GM21737 (cell line): Measurements from ENCODE around the gene PIGU.
"Not testable (repeated sequence)": the region's sequence is repeated elsewhere in the genome, so short reads cannot be mapped to it uniquely, and the experiment has no call there.

Source experiments
- ATAC-seq: cut with Tn5 transposase; IDR thresholded peaks from one replicate; pipeline ENCODE4 v1.9.1; 2021; ENCODE audit warnings: mild to moderate bottlenecking, moderate library complexity; ENCODE audit not compliant: unreplicated experiment

Gene PIGU, protein sequence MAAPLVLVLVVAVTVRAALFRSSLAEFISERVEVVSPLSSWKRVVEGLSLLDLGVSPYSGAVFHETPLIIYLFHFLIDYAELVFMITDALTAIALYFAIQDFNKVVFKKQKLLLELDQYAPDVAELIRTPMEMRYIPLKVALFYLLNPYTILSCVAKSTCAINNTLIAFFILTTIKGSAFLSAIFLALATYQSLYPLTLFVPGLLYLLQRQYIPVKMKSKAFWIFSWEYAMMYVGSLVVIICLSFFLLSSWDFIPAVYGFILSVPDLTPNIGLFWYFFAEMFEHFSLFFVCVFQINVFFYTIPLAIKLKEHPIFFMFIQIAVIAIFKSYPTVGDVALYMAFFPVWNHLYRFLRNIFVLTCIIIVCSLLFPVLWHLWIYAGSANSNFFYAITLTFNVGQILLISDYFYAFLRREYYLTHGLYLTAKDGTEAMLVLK

GRCh38 chr20:34676642-34677373 is at the start of gene PIGU:
Gene PIGU, minus strand, starts transcription at chr20:34677092. Its CDS starts 7 bp downstream, at chr20:34677085.
- ATAC-seq: peak; percentile 96

- ATAC-seq: no peak
These were observed 47.3 kb upstream of the PIGU start for GRCh38 chr20:34724172-34724571.

DNA sequence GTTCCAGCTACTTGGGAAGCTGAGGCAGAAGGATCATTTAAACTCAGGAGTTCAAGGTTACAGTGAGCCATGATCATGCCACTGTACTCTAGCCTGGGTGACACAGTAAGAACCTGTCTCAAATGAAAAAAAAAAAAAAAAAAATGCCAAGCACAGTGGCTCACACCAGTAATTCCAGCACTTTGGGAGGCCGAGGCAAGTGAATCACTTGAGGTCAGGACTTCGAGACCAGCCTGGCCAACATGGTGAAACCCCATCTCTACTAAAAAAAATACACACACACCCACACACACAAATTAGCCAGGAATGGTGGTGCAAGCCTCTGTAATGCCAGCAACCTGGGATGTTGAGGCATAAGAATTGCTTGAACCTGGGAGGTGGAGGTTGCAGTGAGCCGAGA is 45.7 kb upstream of the PIGU start:
- not testable (repeated sequence) for ATAC-seq

DNA sequence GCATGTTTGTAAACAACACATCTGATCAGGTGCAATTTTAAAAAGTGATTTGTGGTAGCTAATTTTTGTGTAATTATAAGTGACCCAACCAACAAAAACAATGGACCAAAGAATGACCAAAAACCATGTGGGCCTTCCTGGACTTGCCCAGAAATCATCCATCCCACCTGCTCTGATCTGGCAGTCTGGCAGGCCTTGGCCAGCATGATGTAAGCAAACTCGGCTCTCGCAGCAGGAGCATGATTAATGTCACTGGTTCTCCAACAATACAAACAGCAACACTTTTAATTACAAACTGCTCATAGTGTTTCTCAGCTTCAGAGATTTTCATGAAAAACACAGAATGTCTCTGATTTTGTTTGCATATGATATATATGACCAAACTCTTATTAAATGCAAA is 43.4 kb upstream of the PIGU start:
- no peak for ATAC-seq

- ATAC-seq: peak; percentile 85
These were observed 42.5 kb upstream of the PIGU start for GRCh38 chr20:34719242-34720017.

DNA sequence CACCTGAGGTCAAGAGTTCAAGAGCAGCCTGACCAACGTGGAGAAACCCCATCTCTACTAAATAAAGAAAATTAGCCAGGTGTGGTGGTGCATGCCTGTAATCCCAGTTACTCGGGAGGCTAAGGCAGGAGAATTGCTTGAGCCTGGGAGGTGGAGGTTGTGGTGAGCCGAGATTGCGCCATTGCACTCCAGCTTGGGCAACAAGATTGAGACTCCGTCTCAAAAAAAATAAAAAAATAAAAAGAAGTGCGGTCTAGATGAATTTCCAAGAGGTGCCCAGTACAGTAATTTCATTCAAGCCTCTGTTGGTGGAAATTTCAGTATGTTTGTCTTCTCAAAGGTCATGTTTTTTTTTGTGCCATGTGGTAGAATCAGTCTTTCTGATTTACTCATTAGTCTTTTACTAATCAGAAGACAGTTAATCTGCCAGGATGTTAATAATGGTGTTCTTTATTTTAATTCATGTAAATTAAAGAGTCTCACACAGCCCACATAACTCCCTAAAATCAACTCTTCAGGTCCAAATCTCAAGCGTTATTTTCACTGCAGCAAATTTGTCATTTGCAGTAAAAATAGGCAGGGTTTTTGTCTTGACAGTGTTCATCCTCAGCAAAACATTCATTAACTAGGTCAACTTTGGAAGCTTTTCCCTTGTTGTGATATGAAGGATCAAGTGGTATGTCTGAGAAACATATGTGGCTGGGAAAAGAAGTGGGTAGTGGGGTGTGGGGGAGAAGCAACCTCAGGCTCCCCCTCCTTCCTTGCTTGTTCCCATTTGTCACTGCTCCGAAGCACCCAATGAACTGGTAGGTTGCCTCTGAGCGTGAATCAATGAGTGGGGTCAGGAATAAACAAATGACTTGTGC is 40.6 kb upstream of the PIGU start:
- no peak for ATAC-seq

GRCh38 chr20:34716921-34717229 is 40.0 kb upstream of the PIGU start:
- no peak for ATAC-seq

DNA sequence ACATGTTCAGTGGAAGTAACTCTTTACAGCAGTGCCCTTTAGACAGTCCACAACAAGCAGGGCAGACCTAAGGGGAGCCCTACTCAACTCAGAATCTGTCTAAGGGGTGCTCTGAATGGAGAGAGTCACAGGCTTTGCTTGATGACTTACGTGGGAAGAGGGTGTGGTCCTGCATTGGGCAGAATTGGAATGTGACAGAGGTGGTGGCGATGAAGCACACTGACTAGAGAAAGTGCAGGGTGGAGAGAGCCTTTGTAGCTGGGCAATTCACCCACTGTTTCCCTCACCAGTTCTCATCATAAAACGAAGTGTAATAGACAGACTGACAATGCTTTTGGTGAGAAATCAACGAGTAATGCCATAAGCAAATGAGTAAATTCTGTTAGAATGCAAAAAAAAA is 38.5 kb upstream of the PIGU start:
- no peak for ATAC-seq

- ATAC-seq: not testable (repeated sequence)
These were observed 37.1 kb upstream of the PIGU start for GRCh38 chr20:34713944-34714515.

GRCh38 chr20:34713194-34713943 is 36.5 kb upstream of the PIGU start:
- no peak for ATAC-seq

DNA sequence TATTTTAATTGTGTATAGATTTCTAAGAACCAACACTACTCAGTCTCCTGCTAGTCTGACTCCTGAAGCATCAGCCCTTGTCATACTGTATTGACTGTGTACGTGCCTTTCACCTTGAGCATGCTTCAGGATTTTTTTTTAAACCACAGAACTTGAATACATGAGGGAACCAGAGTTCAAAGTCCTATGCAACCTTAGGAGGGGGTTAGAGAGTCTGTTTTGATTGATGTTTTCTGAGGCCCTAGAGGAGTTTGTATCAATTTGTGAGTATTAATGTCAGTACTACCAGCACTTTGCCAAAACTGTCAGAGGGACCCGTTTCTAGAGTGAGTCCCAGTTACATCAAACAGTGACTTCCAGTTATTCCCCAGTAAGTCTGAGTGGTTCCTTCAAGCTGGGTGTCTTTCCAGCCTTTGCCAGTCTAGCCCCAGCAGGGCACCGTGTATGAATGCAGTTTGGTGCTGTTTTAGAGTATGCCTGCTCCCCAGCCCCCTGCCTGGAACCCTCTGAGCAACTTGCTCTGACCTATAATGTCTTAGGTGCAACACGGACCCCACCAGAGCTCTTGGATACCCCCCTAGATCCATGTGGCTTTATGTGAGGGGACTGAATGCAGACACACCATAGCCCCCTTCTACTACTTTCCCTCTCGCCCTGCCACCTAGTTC is 35.8 kb upstream of the PIGU start:
- ATAC-seq: no peak

DNA sequence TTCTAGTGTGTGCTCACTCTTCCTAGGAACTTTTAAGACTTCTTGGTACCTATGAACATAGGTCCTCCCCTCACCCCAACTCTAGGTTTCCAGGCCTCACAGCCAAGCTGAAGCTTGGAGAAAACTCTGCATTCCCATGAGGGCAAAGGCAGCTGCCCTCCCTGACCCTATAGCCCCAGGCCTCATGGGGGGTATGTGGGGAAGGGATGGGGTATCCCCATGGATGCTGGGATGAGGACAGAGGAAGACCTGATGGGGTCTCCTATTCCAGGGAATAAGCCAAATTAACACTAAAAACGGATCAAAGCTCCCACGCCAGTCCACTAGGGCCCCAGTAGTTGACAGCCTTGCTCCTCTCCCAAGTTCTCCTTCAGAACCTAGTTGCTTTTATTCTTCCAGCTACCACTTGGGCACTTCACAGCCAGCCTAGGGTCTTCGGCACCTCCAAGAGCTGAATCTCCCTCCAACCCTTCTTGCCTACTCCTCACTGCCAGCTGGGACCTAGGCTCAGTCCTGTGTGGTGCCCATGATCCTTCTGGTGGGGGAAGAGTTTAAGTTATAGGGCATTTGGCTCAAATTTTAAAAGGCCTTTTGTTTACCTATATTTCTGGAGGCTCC is 35.0 kb upstream of the PIGU start:
- ATAC-seq: no peak

DNA sequence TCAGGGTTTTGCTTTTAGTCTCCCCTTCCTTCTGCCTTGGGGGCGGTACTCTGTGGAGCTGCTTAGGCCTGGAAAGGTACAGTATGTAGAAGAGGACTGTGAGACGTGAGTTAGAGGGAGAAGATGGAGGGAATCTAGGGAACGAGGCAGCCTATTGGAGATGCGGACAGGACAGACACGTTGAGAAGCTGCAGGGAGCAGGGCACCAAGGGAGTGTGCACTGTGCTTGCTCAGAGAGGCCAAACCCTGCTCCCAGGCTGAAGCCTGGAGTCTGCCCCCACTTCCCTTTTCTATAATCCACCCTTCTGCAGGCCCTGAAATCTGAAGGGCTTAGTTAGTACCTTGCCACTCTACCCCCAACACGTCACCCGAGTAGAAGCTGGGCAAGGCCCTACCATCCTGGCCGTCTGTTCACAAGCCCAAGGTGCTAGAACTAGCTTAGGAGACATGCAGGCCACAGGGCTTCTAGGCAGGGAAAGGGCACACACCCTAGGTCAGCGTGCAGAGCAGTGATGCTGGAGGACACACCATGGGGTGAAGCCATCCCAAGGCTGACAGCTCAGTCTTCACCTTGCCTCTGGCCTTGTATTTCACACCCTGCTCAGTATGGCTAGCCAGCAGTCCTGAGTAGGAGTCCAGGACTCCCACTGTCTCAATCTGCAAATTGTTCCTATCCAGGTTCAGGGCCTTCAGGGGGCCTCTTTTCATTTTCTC is 34.1 kb upstream of the PIGU start:
- no peak for ATAC-seq

GRCh38 chr20:34710568-34710839 is 33.6 kb upstream of the PIGU start:
- no peak for ATAC-seq

GRCh38 chr20:34709831-34710567 is 33.1 kb upstream of the PIGU start:
- ATAC-seq: peak; percentile 32

DNA sequence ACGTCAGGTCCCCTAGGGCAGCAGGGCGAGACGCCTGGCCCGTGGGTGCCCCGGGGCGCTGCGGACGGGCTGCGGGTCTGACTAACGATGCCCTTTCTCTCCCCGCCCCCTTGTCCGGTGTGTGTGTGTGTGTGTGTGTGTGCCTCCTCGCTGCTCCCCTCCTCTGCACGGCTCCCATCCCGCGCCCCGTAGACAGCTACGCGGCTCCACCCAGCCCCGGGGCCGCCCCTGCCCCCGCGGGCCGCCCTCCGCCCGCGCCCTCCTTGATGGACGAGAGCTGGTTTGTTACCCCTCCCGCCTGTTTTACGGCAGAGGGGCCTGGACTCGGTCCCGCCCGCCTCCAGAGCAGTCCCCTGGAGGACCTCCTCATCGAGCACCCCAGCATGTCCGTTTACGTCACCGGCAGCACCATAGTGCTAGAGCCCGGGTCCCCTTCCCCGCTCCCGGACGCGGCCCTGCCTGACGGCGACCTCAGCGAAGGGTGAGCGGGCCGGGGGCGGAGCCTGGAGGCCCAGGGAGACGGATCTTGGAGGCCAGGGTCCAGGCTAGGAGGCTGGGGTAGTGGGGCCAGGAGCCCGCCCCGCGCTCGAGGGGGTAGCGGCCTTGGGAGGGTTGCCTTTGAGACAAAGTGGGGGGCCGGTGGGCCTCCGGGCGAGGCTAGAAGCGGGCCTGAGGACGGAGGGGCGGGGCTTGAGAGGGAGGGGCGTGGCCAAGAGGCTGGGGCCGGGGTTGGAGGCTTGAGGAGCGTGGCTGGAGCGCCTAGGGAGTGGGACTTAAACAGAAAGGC is 32.3 kb upstream of the PIGU start:
- peak; percentile 42 for ATAC-seq

- ATAC-seq: peak; percentile 5
These were observed 31.7 kb upstream of the PIGU start for GRCh38 chr20:34708621-34709043.
